Measurements from ENCODE around the gene CELSR2.
"Not testable (repeated sequence)": the region's sequence is repeated elsewhere in the genome, so short reads cannot be mapped to it uniquely, and the experiment has no call there.

Gene CELSR2

DNA sequence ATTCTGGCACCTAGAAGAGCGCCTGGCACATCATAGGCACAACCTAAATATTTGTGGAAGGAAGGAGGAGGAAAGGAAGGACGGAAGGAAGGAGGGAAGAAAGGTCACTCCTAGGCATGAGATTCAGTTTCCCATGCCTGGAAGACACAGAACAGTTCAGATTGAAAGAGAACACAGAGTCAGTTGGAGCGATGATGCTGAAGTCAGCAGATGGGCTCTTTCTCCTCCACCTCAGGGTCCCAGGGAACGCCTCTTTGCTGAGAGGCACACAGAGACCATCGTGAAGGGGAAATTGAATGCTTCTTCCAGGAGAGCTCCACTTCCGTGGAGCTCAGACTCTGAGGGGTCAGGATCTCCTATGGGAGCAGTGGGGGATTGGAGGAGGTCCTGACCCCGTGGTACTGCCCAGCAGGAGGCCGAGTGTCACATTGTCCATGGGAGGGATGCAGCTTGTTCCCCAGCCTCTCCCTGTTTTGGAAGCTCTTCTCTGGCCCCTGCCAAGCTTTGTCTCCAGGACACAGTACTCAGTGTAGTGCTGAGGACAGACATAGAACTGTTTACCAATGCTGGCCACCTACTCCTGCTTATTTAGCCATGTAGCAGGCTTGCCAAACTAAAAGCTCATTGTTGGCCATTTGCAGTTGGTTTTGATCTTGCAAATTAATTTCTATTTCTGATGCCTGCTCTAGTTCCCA, 55.0 kb downstream of the CELSR2 start:
- peaks cover 2% of the 10 kb centered on the region for H3K27me3 Mint-ChIP-seq
- no peaks in the 10 kb centered on the region for H3K9me3 Mint-ChIP-seq (ENCODE audit: low read depth)
- no peaks in the 10 kb centered on the region for H3K4me1 Mint-ChIP-seq (ENCODE audit: low read depth)
- H3K27ac Mint-ChIP-seq, result no peak overlapping the region
- no peak overlapping the region for H3K4me3 Mint-ChIP-seq
- no peaks in the 10 kb centered on the region for H3K36me3 Mint-ChIP-seq

DNA sequence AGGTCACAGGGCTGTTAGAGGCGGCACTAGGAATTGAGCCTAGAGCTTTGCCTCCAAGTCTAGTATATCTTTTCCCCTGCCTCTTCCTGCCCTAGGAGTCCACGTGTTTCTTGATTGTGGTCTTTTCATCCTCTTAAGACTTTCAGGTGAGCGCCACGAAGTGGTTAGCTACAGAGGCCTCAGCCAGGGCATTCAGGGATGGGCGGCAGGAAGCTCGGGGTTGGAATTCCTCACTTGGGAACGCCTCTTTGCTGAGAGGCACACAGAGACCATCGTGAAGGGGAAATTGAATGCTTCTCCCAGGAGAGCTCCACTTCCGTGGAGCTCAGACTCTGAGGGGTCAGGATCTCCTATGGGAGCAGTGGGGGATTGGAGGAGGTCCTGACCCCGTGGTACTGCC, 56.7 kb downstream of the CELSR2 start:
- H3K27me3 Mint-ChIP-seq; H3K27ac Mint-ChIP-seq; H3K4me1 Mint-ChIP-seq (ENCODE audit: low read depth); H3K36me3 Mint-ChIP-seq; H3K9me3 Mint-ChIP-seq (ENCODE audit: low read depth); H3K4me3 Mint-ChIP-seq: not testable (repeated sequence)

DNA sequence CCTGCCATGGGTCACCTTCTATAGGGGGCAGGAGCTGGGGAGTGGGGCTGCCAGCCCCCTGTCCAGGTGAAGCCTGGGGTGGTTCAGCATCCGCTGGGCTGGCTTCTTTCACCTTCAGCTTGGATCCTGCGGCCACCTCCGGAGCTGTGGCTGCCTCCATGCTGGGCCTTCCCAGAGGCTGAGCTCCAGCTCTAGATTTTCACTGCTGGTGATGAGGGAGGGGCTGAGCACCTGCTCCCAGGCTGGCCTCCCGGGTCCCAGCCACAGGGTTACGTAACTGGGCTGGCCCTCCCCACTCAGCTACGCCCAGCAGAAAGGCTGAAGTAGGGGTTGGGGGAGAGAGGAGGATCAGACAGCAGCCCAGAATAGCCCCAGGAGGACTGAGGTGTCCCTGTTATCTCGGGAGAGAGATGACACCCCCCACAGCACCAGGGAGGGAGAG, 57.5 kb downstream of the CELSR2 start, which contains the start of gene MYBPHL:
MYBPHL (minus strand) TSS at position 180 of the 442 bp plus-strand sequence; CDS start at position 160, 20 bp downstream.
- no peaks in the 10 kb centered on the region for H3K4me1 Mint-ChIP-seq (ENCODE audit: low read depth)
- H3K27me3 Mint-ChIP-seq, result peaks cover 2% of the 10 kb centered on the region
- H3K4me3 Mint-ChIP-seq, result no peak within 1 kb of the TSS
- no peak within 1 kb of the TSS for H3K27ac Mint-ChIP-seq
- H3K36me3 Mint-ChIP-seq, result no peaks in the 10 kb centered on the region
- H3K9me3 Mint-ChIP-seq (ENCODE audit: low read depth), result no peaks in the 10 kb centered on the region

DNA sequence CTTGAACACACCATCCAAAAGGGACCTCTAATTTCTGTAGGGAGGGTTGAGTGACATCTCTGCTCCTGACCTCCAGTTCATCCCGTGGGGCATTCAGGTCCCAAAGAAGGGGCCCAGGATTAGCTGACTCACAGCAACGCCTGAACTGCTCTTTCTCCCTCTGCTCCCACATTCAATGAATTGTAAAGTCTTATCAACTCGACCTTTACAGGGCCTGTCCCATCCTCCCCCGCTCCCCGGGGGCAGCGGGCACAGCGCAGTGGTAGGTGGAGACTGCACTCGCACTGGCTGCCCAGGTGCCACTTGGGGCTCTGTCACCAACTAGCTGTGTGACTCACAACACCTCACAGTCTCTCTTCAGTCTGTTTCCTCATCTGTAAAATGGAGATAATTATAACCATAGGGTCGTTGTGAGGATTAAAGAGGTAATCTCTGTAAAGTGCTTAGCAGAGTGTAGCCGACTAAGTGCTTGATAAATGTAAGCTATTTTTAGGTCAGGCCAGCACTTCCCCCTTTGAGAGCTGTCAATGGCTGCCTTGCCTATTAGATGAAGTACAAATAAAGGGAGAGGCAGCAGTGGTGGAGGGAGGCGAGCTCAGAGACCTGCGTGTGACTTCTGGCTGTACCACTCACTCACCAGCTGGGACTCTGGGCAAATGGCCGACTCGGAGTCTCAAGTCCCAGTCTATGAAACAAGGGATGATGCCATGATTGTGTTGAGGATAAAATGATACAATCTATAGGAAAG, 58.1 kb downstream of the CELSR2 start:
- Mint-ChIP-seq H3K4me3 (no peak overlapping the region), H3K27me3 (peaks cover 2% of the 10 kb centered on the region), H3K27ac (no peak overlapping the region), H3K36me3 (no peaks in the 10 kb centered on the region), H3K4me1 (ENCODE audit: low read depth) (no peaks in the 10 kb centered on the region), H3K9me3 (ENCODE audit: low read depth) (no peaks in the 10 kb centered on the region)

DNA sequence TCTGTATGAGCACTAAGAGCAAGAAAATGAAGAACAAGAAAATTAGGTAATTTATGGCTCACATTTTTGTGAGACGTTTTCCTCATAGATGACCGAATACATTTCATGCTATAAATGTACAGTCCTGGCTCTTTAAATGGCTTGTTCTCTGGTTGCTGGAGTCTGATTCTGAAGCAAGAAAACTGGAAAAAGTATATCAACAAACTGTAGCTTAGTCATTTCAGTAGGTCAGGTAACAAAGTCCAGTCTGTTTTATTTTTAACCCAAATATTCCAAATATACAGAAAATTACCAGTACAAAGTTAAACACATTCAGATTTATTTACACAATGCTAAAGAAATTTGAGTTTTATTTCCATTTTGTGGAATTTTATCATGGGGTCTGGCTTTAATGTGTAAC, 60.0 kb downstream of the CELSR2 start:
- H3K36me3 Mint-ChIP-seq, result no peaks in the 10 kb centered on the region
- no peak overlapping the region for H3K4me3 Mint-ChIP-seq
- peaks cover 2% of the 10 kb centered on the region for H3K27me3 Mint-ChIP-seq
- H3K27ac Mint-ChIP-seq, result no peak overlapping the region
- no peaks in the 10 kb centered on the region for H3K9me3 Mint-ChIP-seq (ENCODE audit: low read depth)
- H3K4me1 Mint-ChIP-seq (ENCODE audit: low read depth), result no peaks in the 10 kb centered on the region

DNA sequence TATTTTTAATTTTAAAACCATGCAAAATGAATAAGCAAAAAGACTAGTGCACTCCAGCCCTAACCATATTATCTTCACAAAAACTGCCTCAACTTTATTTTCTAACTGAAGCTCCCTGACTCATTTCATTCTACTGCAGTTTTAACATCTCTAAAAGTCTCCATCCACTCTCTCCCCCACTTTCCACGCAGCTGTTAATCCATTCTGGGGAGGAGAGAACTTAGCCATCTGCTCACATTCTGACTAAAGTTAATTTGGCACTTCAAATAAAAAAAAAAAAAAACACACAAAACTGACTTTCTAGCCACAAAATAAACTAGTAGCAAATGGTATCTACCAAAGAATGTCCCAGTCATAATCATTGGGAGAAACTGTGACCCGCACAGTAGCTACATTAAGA, 62.9 kb downstream of the CELSR2 start:
- H3K4me1 Mint-ChIP-seq (ENCODE audit: low read depth), result no peaks in the 10 kb centered on the region
- H3K27me3 Mint-ChIP-seq, result peaks cover 2% of the 10 kb centered on the region
- no peaks in the 10 kb centered on the region for H3K9me3 Mint-ChIP-seq (ENCODE audit: low read depth)
- H3K27ac Mint-ChIP-seq, result no peak overlapping the region
- no peak overlapping the region for H3K4me3 Mint-ChIP-seq
- H3K36me3 Mint-ChIP-seq, result no peaks in the 10 kb centered on the region

DNA sequence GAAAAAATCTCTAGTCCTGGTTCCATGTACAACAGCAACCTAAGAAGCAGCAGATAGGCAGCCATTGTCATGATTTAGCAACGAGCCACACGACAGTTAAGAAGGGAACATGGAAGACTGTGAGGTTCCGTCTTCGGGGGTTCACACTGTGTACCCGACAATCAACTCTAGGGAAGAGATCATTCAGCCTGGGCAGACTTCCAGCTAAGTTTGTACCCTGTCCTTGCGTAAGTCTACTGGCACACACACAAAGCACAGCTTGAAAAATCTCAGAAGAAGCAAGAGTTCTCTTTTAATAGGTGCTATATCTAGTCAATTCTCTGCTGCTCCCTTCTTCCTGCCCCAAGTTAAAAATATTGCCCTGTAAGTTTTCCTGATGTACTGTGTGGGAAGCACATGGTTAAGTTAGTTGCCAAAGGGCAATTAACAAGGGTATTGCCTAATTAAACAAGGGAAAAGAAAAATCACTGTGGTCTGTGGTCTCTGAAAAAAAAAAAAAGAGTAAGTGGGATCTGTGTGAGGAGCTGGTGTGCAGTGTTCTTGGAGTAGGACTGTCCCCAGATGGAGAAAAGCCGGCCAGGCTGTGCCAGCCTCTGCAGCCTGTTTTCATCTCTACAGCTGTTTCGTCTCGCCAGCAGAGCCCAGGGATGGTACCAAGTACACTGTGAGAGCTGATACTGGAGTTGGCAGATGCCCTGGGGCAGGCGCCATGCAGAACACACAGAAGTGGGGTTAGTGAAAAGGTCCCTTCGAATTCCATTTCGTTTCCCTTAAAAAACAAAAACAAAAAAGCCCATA, 63.8 kb downstream of the CELSR2 start:
- Mint-ChIP-seq H3K27me3 (no peaks in the 10 kb centered on the region), H3K27ac (no peak overlapping the region), H3K4me1 (ENCODE audit: low read depth) (no peaks in the 10 kb centered on the region), H3K9me3 (ENCODE audit: low read depth) (no peaks in the 10 kb centered on the region), H3K4me3 (no peak overlapping the region), H3K36me3 (no peaks in the 10 kb centered on the region)

DNA sequence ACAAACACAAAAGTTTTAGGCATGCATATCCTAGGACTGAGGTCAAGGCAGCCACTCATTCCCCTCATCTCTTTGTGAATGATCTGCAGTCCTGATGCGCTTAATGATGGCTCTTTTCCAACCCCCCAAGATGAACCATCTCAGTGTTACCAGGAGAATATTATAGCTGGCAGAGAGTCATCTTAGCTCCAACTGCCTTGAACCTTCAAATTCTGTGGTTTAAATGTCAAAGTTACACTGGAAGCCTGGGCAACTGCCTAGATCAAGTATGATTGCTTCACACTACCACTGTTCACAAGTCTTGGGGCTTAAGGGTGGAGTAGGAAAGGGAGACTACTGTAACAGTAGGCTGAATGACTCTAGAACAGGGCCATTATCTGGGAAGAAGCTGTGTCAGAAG, 65.5 kb downstream of the CELSR2 start:
- Mint-ChIP-seq H3K9me3 (ENCODE audit: low read depth) (no peaks in the 10 kb centered on the region), H3K27me3 (no peaks in the 10 kb centered on the region), H3K4me1 (ENCODE audit: low read depth) (no peaks in the 10 kb centered on the region), H3K4me3 (no peak overlapping the region), H3K36me3 (no peaks in the 10 kb centered on the region), H3K27ac (no peak overlapping the region)

DNA sequence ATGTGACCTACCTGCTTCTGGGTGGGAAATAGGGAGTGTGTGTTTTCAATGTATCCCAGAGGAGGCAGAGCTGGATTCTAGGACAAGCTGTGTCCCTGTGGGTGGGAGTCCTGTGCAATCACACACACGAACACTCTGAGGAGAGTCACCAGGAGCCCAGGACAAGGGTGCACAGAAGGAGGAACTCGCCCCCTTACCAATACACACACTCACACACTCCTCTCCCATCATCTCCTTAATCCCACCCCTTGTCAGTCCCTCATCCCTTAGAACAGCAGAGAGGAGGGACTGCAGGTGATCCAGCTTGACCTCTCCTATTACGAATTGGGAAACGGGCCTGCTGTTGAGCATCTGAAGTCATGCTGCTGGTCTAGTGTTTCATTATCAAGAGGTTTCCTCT, 65.9 kb downstream of the CELSR2 start:
- H3K4me3 Mint-ChIP-seq, result no peak overlapping the region
- H3K4me1 Mint-ChIP-seq (ENCODE audit: low read depth), result no peaks in the 10 kb centered on the region
- no peaks in the 10 kb centered on the region for H3K36me3 Mint-ChIP-seq
- no peak overlapping the region for H3K27ac Mint-ChIP-seq
- H3K27me3 Mint-ChIP-seq, result no peaks in the 10 kb centered on the region
- no peaks in the 10 kb centered on the region for H3K9me3 Mint-ChIP-seq (ENCODE audit: low read depth)

DNA sequence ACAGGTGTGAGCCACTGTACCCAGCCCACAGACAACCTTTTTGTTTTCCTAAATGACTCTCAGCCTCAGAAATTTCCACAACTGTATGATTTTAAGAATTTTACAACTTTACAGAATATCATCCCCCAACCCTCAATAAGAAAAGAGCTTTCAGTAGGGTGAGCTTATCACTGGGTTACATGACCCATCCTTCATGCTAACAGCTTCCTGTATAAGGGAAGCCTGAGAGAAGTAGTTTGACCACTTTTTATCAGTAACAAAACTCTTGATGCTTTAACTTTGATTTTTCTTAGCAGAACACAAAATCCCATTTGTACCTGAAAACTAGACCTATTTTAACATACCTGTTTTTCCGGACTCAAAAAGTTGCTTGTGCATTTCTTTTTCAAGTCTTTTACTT, 67.2 kb downstream of the CELSR2 start:
- Mint-ChIP-seq H3K9me3 (ENCODE audit: low read depth) (no peaks in the 10 kb centered on the region), H3K36me3 (no peaks in the 10 kb centered on the region), H3K4me3 (no peak overlapping the region), H3K4me1 (ENCODE audit: low read depth) (no peaks in the 10 kb centered on the region), H3K27ac (no peak overlapping the region), H3K27me3 (no peaks in the 10 kb centered on the region)

DNA sequence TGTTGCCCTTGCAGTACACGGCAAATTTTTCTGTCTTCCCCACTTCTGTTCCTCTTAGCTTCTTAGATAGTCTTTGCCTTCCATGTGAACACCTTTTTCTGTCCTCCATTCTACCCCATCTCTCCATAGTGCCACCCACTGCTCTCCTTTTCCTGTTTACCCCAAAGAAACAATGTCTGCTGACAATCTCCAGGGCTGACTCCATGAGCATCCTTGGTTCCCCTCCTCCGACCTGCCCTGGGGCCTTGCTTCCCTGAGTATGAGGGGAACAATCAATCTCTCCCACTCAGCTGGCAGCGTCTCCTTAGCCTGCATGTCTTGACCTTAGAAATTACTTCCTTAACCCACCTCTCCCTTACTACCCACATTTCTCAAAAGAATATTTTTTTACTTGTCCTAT, 69.8 kb downstream of the CELSR2 start:
- H3K4me3 Mint-ChIP-seq, result no peak overlapping the region
- no peaks in the 10 kb centered on the region for H3K27me3 Mint-ChIP-seq
- H3K9me3 Mint-ChIP-seq (ENCODE audit: low read depth), result no peaks in the 10 kb centered on the region
- no peaks in the 10 kb centered on the region for H3K36me3 Mint-ChIP-seq
- no peaks in the 10 kb centered on the region for H3K4me1 Mint-ChIP-seq (ENCODE audit: low read depth)
- no peak overlapping the region for H3K27ac Mint-ChIP-seq

DNA sequence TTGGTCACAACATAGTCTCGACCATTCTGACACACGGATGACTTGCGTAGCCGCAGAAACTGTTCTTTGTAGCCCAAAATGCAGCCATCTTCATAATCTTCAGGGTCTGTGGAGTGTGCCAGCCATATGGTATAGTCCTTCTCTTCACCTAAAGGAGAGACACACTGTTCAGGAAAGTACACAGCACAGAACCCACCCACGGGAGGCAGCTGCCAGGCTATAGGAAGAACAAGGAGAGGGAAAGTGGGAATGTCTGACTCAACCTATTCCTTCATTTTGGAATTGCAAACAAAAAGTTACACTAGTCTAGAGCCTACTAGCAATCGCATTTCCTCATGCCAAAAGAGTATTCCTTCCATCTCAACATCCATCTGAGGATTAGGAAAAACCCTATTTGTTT, 73.6 kb downstream of the CELSR2 start:
- H3K27me3 Mint-ChIP-seq, result no peaks in the 10 kb centered on the region
- no peak overlapping the region for H3K27ac Mint-ChIP-seq
- H3K4me1 Mint-ChIP-seq (ENCODE audit: low read depth), result no peaks in the 10 kb centered on the region
- H3K36me3 Mint-ChIP-seq, result no peaks in the 10 kb centered on the region
- H3K4me3 Mint-ChIP-seq, result no peak overlapping the region
- no peaks in the 10 kb centered on the region for H3K9me3 Mint-ChIP-seq (ENCODE audit: low read depth)
